H1 (cell line): ENCODE results near the gene CASZ1. TPM values are rescaled to one million over a fixed set of nuclear protein-coding genes. Genes with fewer than 3 reads are reported as not detected.

Source experiments
- ASH2L ChIP-seq: fragments of 200-600, 300-600 bp; sonication (generic); IDR thresholded peaks from one replicate; pipeline ENCODE4 v1.7.1; 2017; ENCODE audit warnings: low read length
- ATF2 ChIP-seq: IDR thresholded peaks from 2 replicates; pipeline ENCODE4 v1.6.1; 2012; ENCODE audit warnings: low read length, inconsistent platforms
- BCL11A ChIP-seq, 2 experiments: IDR thresholded peaks; one replicate each; pipeline ENCODE4 v1.6.1; 2011; ENCODE audit warnings: low read depth in 2 of 2, low read length in 2 of 2, mild to moderate bottlenecking in 2 of 2
- CBX5 ChIP-seq: fragments of 300-800, 300-1000 bp; sonication (generic); IDR thresholded peaks from 2 replicates; pipeline ENCODE4 v1.7.1; 2016; ENCODE audit warnings: antibody characterized with exemption, low read length, low read depth
- CHD1 ChIP-seq: IDR thresholded peaks from 2 replicates; pipeline ENCODE4 v1.6.1; 2012; ENCODE audit warnings: low read depth, low read length, improper control_type of control experiment
- CHD2 ChIP-seq: IDR thresholded peaks from 2 replicates; pipeline ENCODE4 v1.6.1; 2012; ENCODE audit warnings: low read length, improper control_type of control experiment
- EP300 ChIP-seq, 2 experiments: IDR thresholded peaks; 1 replicate in 1 of 2; 2 replicates in 1 of 2; pipeline ENCODE4 v1.6.1; 2011 to 2012; ENCODE audit warnings: low read depth in 2 of 2, low read length in 2 of 2, mild to moderate bottlenecking in 2 of 2, borderline replicate concordance in 1 of 2, inconsistent platforms in 1 of 2, moderate library complexity in 1 of 2
- HDAC2 ChIP-seq, 2 experiments: fragments of 300-600 bp in 1 of 2; sonication (generic) in 1 of 2; IDR thresholded peaks; 2 replicates each; pipeline ENCODE4 v1.6.1; 2011 to 2012; ENCODE audit warnings: low read depth in 2 of 2, low read length in 2 of 2, mild to moderate bottlenecking in 2 of 2, moderate library complexity in 2 of 2, borderline replicate concordance in 1 of 2, inconsistent platforms in 1 of 2
- JUN ChIP-seq: IDR thresholded peaks from 2 replicates; pipeline ENCODE4 v1.6.1; 2011; ENCODE audit warnings: low read depth, mild to moderate bottlenecking, improper control_type of control experiment, low read length
- KDM1A ChIP-seq: fragments of 200-600, 300-600 bp; sonication (generic); IDR thresholded peaks from 2 replicates; pipeline ENCODE4 v1.7.1; 2016; ENCODE audit warnings: mild to moderate bottlenecking, low read length, borderline replicate concordance
- POLR2A ChIP-seq, 2 experiments: IDR thresholded peaks; 1 replicate in 1 of 2; 2 replicates in 1 of 2; pipeline ENCODE4 v1.6.1; 2011; ENCODE audit warnings: low read depth in 2 of 2, low read length in 2 of 2, mild to moderate bottlenecking in 2 of 2; ENCODE audit errors: control extremely low read depth in 1 of 2
- POLR2AphosphoS5 ChIP-seq: IDR thresholded peaks from 2 replicates; pipeline ENCODE4 v1.6.1; 2011; ENCODE audit warnings: low read depth, low read length
- POU5F1 ChIP-seq: IDR thresholded peaks from 2 replicates; pipeline ENCODE4 v1.6.1; 2011; ENCODE audit warnings: low read depth, mild to moderate bottlenecking, low read length, moderate library complexity
- SIN3A ChIP-seq, 2 experiments: IDR thresholded peaks in 1 of 2; conservative IDR thresholded peaks in 1 of 2; 2 replicates each; pipeline ENCODE4 v1.6.1; 2011 to 2012; ENCODE audit warnings: low read length in 2 of 2, improper control_type of control experiment in 1 of 2, low read depth in 1 of 2, mild to moderate bottlenecking in 1 of 2
- SIRT6 ChIP-seq: IDR thresholded peaks from one replicate; pipeline ENCODE4 v1.7.1; 2012; ENCODE audit warnings: low read length, inconsistent platforms
- SP1 ChIP-seq: IDR thresholded peaks from 2 replicates; pipeline ENCODE4 v1.6.1; 2011; ENCODE audit warnings: low read depth, low read length
- SP2 ChIP-seq: IDR thresholded peaks from 2 replicates; pipeline ENCODE4 v1.6.1; 2012; ENCODE audit warnings: mild to moderate bottlenecking, low read length, inconsistent platforms
- SP4 ChIP-seq: IDR thresholded peaks from 2 replicates; pipeline ENCODE4 v1.6.1; 2012; ENCODE audit warnings: low read length, inconsistent platforms
- SUZ12 ChIP-seq: fragments of 200-600 bp; sonication (generic); IDR thresholded peaks from 2 replicates; pipeline ENCODE4 v1.6.1; 2012; ENCODE audit warnings: mild to moderate bottlenecking, inconsistent platforms, low read length, moderate library complexity, mixed read lengths
- polyA plus RNA-seq, 7 experiments: library from polyadenylated mRNA; depleted of rRNA in 3 of 7; stranded (reverse) in 5 of 7; unstranded in 2 of 7; fragments of >200 nt in 5 of 7; fragments of 200-250 nt in 2 of 7; gene quantifications; 1 replicate in 5 of 7; 2 replicates in 1 of 7; 4 replicates in 1 of 7; pipeline versions ENCODE4 v1.2.1 to v1.2.3, GENCODE V29; 2011 to 2013; ENCODE audit warnings: missing spikeins in 2 of 7, mixed read lengths in 2 of 7
- total RNA-seq: library from RNA; stranded (reverse); fragmentation: NEBNext Ultra II Directional; extraction: Animal tissue kit (Norgen Biotek cat#: 25700); gene quantifications from 2 replicates; pipeline ENCODE4 v1.2.1, GENCODE V29; 2021

Gene CASZ1
- total and polyA plus RNA-seq, 2 of the 8 experiments (the other 6 are each of a cell fraction or from before 2014, with no cell fraction given), result 4.4 to 7.7 TPM

DNA sequence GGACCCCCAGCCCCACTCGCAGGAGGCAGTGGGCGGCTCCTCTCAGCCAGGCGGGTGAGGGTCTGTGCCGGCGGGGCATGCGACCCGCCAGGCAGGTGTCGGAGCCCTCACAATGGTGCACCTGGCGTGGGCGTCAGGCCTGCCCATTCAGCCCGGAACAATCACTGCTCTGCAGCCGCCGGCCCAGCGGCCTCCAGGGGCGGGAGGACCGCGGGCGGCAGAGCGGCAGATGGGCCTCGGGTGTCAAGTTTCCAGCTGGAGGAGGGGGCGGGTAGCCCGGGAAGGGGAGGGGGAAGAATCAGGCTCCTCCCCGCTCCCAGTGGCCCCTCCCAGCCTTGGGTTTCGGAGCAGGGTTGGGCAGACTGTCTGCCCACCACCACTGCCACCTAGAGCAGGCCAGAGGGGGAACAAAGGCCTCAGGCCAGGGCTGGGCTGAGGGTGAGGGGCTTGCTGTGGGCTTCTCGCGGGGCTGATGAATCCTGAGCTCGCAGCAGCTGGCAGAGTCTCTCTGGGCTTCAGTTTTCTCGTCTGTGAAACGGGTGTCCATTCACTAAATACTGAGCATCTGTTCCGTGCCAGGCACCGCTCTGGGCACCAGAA, 39.5 kb upstream of the CASZ1 start (continued):
- TF ChIP-seq ATF2, result no peak
- no peak for TF ChIP-seq ASH2L
- no peak; the same call in 1 of the 2 replicates for TF ChIP-seq POLR2AphosphoS5
- TF ChIP-seq KDM1A, result no peak
- peak; percentile 29 to 87; a peak in 2 of 3 replicates for TF ChIP-seq EP300 (IDR thresholded peaks at IDR 0.05; ENCODE audit: borderline replicate concordance in 1 of 2, low read depth in 2 of 2, low read length in 2 of 2)
- 0 out of 4 replicates have a peak, but pooled peaks of 1 of the 2 experiments have one; percentile 18 for TF ChIP-seq HDAC2 (IDR thresholded peaks at IDR 0.05; ENCODE audit: borderline replicate concordance in 1 of 2, low read depth in 2 of 2, low read length in 2 of 2)
- TF ChIP-seq CHD2, result no peak
- TF ChIP-seq POLR2A (IDR thresholded peaks at IDR 0.05; ENCODE audit: control extremely low read depth in 1 of 2, low read depth in 2 of 2, low read length in 2 of 2), result peak in 1 of 2 experiments; percentile 51; a peak in 1 of 3 replicates
- TF ChIP-seq SP1, result peak; percentile 60; the same call in 1 of the 2 replicates
- TF ChIP-seq BCL11A (IDR thresholded peaks at IDR 0.05; ENCODE audit: low read depth in 2 of 2, low read length in 2 of 2), result no peak
- TF ChIP-seq SP4, result no peak
- no peak for TF ChIP-seq CHD1
- TF ChIP-seq SUZ12, result no peak
- TF ChIP-seq JUN, result no peak
- no peak for TF ChIP-seq SP2
- no peak for TF ChIP-seq CBX5
- TF ChIP-seq SIN3A (conservative IDR thresholded peaks at IDR 0.05 in 1 of 2, IDR thresholded peaks at IDR 0.05 in 1 of 2; ENCODE audit: low read depth in 1 of 2, low read length in 2 of 2), result no peak
- no peak for TF ChIP-seq POU5F1
- TF ChIP-seq SIRT6, result no peak
